H1 (cell line): Measurements from ENCODE around the gene ATP9B. TPM values are rescaled to one million over a fixed set of nuclear protein-coding genes. Genes with fewer than 3 reads are reported as not detected.

Experiments
- CBX5 ChIP-seq: fragments of 300-800, 300-1000 bp; sonication (generic); IDR thresholded peaks from 2 replicates; pipeline ENCODE4 v1.7.1; 2016; ENCODE audit warnings: antibody characterized with exemption, low read length, low read depth
- CHD7 ChIP-seq: fragments of 300-600 bp; sonication (generic); IDR thresholded peaks from 2 replicates; pipeline ENCODE4 v1.7.1; 2012; ENCODE audit warnings: low read length, moderate library complexity, mild to moderate bottlenecking, inconsistent platforms; ENCODE audit not compliant: insufficient replicate concordance
- RAD21 ChIP-seq, 2 experiments: IDR thresholded peaks in 1 of 2; conservative IDR thresholded peaks in 1 of 2; 2 replicates each; pipeline ENCODE4 v1.6.1; 2011; ENCODE audit warnings: low read depth in 2 of 2, low read length in 2 of 2, improper control_type of control experiment in 1 of 2, inconsistent platforms in 1 of 2, mild to moderate bottlenecking in 1 of 2, moderate library complexity in 1 of 2
- SIX5 ChIP-seq: IDR thresholded peaks from 2 replicates; pipeline ENCODE4 v1.6.1; 2011; ENCODE audit warnings: mild to moderate bottlenecking, low read depth, low read length
- TAF7 ChIP-seq: optimal IDR thresholded peaks from 2 replicates; pipeline ENCODE3; 2011; ENCODE audit warnings: low read depth, mild to moderate bottlenecking, inconsistent platforms, low read length, moderate library complexity, borderline replicate concordance
- polyA plus RNA-seq, 7 experiments: library from polyadenylated mRNA; depleted of rRNA in 3 of 7; stranded (reverse) in 5 of 7; unstranded in 2 of 7; fragments of >200 nt in 5 of 7; fragments of 200-250 nt in 2 of 7; gene quantifications; 1 replicate in 5 of 7; 2 replicates in 1 of 7; 4 replicates in 1 of 7; pipeline versions ENCODE4 v1.2.1 to v1.2.3, GENCODE V29; 2011 to 2013; ENCODE audit warnings: missing spikeins in 2 of 7, mixed read lengths in 2 of 7
- total RNA-seq: library from RNA; stranded (reverse); fragmentation: NEBNext Ultra II Directional; extraction: Animal tissue kit (Norgen Biotek cat#: 25700); gene quantifications from 2 replicates; pipeline ENCODE4 v1.2.1, GENCODE V29; 2021

ATP9B gene
- total and polyA plus RNA-seq, 2 of the 8 experiments (the other 6 are each of a cell fraction or from before 2014, with no cell fraction given), result 15.1 to 21.7 TPM

- TF ChIP-seq CHD7 (no peak), CBX5 (no peak), RAD21 (IDR thresholded peaks at IDR 0.05 in 1 of 2, conservative IDR thresholded peaks at IDR 0.05 in 1 of 2; ENCODE audit: low read depth in 2 of 2, low read length in 2 of 2) (no peak), TAF7 (no peak), SIX5 (no peak)
Measured at GRCh38 chr18:79404567-79404910, 335.3 kb downstream of the ATP9B start (continued).
